ENCODE data around the gene SULT1C3.

The SULT1C3 gene

DNA sequence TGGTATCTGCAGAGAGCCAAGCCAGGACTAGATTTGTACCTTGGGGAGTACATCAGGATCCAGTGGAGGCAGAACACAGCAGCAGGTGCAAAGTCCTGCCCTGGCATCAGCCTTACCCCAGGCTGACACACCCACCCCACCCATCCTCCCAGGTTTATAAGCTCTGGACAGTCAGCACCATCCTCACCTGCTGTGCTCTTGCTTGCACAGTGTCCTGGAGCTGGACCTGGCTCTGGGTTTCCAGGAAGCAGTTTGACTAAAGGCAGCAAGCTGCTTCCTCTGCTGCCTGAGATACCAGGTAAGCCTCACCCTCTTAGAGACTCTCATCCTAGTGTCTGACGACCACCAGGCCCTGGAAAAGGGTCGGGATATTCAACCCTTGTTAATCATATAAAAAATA is at the start of gene SULT1C3:
SULT1C3 (plus strand) TSS at position 183 of the 400 bp plus-strand sequence. CDS start 7,227 bp downstream, outside the sequence.
- DNase-seq, result no peak

GRCh38 chr2:108193251-108193650 is 46.5 kb upstream of the SULT1C3 start:
- no peak for DNase-seq

- no peak for DNase-seq
These were observed 45.2 kb upstream of the SULT1C3 start for GRCh38 chr2:108194409-108195132.

DNA sequence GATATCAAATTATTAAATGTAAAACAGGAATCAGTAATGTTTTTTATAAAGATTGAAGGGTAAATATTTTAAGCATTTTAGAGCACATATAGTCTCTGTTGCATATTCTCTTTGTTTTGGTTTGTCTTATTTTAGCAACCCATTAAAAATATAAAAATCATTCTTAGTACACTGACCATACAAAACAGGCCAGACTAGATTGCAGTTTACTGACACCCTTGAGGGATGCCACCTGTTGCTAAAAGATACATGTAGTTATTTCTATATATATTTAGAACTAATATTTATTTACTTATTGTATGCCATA is 44.7 kb upstream of the SULT1C3 start:
- no peak for DNase-seq

DNA sequence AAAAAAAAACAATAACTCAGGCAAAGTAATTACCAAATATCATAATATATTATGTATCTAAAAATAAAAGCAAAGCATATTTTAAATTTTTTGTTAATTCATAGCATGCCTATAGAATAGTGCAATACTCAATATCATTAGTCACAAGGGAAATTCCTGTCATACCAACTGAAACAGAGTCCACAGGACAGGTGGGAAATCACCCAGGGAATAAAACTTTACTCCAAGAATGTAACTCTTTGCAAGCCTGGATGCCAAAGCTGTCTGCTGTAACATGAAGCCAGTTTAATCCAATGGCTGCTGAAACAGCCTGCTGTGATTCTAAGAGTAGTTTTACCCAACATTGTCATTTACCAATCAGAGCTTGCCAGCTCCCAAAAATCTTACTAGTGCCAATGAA is 40.0 kb upstream of the SULT1C3 start:
- DNase-seq, result no peak

DNA sequence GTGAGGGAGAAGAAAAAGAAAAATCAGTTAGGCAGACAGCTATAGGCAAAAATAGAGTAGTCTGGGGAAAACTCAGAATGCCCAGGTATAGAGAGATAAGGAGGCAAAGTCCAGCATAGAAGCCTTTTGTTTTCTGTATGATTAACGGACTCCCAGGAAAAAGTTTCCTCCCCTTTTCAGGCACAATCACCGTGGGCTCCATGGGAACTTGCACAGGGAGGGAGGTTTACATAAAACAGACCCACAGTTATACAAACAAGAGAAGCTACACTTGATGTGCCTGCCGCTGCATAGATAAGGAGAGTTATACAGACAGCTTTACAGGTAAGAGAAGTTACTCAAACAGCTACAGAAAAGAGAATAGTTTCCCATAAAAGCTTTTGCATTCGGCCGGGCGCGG is 39.2 kb upstream of the SULT1C3 start:
- DNase-seq, result no peak

GRCh38 chr2:108212671-108213070 is 27.1 kb upstream of the SULT1C3 start:
- no peak for DNase-seq

DNA sequence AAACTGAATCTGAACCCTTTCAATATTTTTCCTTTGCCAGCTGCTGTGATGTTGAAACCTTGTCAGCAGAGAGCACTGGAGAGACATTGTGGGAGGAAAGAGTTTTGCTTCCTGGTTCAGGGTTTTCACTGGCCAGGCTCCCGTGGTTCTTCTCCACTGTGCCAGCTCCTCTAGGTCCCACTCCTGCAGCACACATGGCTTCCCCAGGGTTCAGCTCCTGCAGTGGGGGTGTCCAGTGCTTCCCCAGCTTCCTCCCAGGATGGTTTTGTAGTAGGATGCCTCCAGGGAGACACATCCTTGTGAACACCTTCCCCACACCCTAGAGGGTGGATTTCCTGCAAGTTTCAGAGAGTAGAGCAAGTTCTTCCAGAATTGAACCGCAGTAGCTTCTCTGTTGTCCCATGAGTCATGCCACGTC is 24.0 kb upstream of the SULT1C3 start:
- no peak for DNase-seq

DNA sequence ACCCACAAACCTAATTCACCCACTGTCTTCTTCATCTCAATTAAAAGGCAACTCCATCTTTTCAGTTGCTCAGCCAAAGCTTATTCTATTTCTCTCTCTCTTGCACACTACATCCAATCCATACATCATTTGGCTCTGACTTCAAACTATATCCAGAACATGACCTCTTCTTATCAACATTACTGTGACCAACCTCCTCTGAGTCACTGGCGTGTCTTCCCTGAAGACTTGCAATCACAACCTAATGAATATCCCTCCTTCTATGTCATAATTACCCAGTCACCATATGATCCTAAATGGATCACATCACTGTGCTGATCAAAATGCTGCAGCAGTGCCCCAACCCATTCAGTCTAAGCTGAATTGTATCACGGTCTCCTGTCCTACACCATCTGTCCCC is 22.6 kb upstream of the SULT1C3 start:
- no peak for DNase-seq

GRCh38 chr2:108219688-108220087 is 20.1 kb upstream of the SULT1C3 start:
- no peak for DNase-seq

- DNase-seq, result no peak
These were observed 19.6 kb upstream of the SULT1C3 start for GRCh38 chr2:108220191-108220590.

DNA sequence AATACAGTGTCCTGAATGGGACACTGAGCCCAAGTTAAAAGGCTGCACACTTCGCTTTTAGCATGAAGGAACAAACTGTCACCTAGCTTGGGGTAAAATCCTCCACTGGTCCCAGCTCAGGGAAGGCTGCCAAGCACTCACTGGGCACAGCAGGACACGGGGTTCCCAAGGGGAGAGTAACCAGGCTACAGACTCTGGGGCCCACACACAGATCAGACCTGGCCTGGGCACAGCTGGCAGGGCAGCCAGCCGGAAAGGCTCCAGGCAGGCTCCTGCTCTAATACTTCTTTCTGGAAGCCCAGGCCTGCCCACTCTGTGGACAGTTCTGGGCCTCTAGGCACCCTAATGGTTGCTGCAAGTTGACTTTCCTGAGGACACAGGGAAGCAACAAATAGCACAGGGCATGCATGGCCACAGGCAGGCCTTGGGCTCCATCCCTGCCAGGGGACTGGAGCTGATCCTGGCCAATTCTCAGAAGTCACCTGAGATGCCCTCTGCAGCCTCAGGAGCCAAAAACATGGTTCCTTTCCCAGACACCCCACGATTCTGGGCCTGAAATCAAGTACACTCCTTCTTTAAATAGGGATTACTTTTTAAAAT is 18.7 kb upstream of the SULT1C3 start:
- no peak for DNase-seq

DNA sequence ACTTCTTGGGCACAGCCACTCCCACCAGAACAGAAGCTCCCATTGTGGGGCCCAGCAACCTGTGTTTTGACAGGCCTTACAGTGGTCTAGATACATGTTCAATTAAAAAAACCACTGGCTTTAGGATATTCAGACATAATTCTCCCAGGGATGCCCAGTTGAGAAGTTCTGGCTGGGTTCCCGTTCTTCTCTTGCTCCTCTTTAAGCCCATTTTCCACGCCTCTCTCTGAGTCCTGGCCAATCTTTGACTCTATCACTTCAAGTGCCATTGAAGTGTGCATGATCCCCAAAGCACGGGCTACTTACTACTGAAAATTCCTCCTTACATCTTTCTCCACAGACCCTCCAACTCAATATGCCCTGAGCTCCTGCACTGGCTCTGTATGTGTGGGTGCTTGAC is 17.5 kb upstream of the SULT1C3 start:
- DNase-seq, result no peak

- DNase-seq, result no peak
These were observed 16.2 kb upstream of the SULT1C3 start for GRCh38 chr2:108223573-108223972.

DNA sequence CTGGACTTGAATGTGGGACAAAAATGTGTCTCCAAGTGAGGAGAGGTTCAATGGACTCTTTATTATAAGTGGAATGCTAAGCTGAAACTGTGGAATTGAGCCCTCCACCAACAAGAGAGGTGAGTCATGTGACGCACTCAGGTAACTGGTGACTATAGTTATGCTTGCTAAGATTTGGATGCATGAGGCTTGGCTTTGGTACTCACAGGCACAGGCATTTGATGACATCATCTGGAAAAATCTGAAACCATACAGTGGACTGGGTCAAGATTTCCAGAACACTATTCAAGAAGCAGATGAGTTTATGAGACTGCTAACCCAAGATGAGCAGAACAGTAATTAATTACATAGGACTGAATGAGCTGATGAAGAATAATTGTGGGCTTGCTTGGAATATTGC is 15.7 kb upstream of the SULT1C3 start:
- no peak for DNase-seq

DNA sequence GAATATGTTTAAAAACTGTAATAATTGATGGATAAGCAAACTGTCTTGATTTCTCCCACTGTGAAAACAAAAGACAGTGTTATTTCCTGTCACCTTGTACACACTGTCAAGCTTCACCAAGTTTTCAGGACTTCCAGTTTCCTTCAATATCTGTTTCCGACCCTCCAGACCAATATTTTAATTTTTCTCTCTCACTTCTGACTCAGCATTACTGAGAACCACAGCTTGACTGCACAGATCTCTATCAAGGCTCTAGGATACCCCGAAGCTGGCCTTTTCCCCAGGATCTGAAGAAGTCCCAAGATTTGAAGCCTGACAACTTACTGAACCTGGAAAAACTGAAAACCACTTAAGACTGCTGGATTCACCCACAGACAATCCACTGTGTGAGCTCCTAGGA is 13.2 kb upstream of the SULT1C3 start:
- DNase-seq, result no peak

DNA sequence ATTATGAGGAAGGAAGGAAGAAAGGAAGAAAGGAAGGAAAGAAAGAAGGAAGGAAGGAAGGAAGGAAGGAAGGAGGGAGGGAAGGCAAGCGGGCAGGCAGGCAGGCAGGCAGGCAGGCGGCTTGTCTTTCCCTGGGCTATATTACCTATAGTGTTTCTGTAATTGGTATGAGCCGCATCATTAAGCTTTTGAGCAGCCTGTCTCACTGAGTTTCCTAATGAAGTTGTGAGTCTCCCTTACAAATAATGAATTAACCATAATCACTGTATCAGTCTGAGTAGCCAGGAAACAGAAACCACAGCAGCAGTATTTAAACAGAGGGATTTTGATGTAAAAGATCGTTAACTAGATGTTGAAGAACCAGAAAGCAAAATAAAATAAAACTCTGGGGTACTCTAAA is 11.8 kb upstream of the SULT1C3 start:
- no peak for DNase-seq

- DNase-seq, result no peak
These were observed 11.2 kb upstream of the SULT1C3 start for GRCh38 chr2:108228537-108228936.

GRCh38 chr2:108229875-108230274 is 9.9 kb upstream of the SULT1C3 start:
- DNase-seq, result no peak

GRCh38 chr2:108235577-108235976 is 4.2 kb upstream of the SULT1C3 start:
- DNase-seq, result no peak

DNA sequence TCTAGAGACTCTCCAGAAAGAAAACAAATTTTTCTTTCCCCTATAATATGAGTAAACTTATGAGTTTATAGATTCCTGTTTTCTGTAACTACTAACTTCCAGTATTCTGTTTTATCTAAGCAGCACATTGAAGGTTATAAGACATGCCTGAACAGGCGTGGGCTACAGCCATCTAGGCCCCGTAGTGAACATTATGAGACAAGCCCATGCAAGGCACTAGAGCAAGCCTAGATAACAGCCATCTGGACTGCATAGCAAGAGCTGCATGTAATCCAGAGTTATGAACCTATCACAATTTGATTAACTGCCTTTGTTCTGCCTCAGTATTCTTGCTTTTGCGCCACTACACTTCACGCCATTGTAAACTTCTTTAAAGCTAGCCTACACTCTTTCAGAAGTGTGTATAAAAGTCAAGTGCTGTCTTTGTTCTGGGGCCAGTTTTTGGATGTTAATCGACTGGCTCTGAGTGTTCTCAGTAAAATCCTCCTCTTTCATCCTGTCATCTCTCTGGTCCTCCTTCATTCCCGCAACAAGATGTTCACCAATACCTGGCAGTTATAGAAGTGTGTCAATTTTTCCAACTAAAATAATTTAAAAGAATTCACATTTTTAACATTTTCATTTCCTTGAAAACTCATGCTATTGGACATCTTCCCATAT is 3.0 kb upstream of the SULT1C3 start:
- DNase-seq, result no peak

DNA sequence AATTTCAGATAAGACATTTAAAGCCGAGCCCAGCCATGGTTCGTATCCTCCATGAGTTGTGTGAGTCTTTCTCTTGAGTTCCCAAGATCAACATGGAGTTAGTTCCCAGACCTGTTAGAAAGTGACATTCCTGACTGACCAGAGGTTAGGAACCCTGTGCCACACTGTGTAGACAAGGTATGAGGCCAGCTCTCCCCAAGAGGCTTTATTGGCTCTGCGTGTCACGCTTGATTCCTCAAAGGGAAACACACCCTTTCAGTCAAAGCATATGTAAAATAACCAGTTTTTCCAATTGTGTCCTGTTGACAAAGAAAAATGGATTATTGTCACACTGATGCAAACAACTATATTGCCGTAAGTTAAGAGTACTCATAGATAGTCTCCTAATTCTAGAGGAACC is 1.2 kb downstream of the SULT1C3 start:
- no peak for DNase-seq

DNA sequence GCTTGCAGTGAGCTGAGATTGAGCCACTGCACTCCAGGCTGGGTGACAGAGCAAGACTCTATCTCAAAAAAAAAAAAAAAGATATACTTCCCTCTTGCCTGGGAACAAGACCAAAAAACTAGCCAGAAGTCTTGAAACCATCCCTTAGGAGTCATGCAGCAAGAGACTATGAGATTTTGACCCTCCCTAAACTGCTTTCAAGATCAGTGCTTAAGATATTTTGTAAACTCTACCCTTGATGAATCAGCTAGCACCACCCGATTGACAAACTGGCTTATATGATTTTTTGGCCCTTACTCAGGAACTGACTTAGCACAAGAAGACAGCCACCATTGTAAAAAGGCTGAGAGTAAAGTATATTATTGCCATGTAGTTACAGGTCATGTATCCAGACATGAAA is 3.8 kb downstream of the SULT1C3 start:
- no peak for DNase-seq

DNA sequence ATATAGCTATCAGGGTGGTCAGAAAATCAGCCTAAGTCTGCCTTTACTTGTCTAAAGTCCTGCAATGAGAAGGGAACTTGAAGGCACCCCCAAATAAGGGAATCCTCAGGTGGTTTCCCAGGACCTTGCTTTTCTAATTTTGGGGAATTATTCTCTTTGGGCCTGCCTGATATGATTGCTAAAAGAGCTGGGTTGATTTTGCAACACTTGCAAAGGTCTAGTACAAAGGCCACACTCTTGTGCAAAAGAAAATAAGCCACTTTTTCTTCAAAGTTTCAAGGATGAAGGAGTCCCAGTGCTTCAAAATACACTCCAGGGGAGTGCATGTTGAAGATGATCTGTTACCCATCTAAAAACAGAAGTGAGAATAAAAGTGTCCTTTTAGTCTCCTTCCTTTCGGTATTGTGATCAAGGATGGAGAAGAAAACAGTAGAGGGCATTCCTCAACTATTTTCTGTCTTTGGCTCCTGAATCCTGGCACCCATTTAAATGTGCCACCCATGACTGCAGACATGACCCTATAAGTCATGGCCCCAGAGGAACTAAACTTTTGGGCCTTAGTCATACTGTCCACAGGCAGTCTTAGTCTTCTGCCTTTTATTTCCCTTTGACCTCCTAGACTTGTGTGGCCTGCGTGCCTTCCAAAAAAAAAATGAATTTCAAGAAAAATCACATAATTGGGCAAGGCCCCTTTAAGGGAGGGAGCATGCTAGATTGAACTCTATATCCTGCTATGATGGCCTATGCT is 5.1 kb downstream of the SULT1C3 start:
- no peak for DNase-seq

Measured in activated effector memory CD4-positive, alpha-beta T cell treated with anti-CD3 and anti-CD28 coated beads, Interleukin-2, amount 50 U/mL, for 16 hours (primary cell).